Osteoblast (primary cell): ENCODE results near the gene UNC13C. TPM values are rescaled to one million over a fixed set of nuclear protein-coding genes. Genes with fewer than 3 reads are reported as not detected.

ENCODE experiments used
- DNase-seq: peaks from one replicate; pipeline ENCODE4 v3.0.0; 2011; ENCODE audit warnings: low spot score, mixed read lengths; ENCODE audit not compliant: insufficient read length; ENCODE audit errors: missing footprints
- H2AFZ ChIP-seq: 2 replicates; pipeline ENCODE4 v1.6.0; 2011; ENCODE audit warnings: mild to moderate bottlenecking, low read length
- H3K27ac ChIP-seq: 2 replicates; pipeline ENCODE4 v1.5.1; 2011; ENCODE audit warnings: mild to moderate bottlenecking, low read depth, low read length, moderate library complexity
- H3K27me3 ChIP-seq: 2 replicates; pipeline ENCODE4 v1.6.0; 2012; ENCODE audit warnings: mild to moderate bottlenecking, control low read depth, inconsistent platforms, low read length, moderate library complexity; ENCODE audit not compliant: insufficient read depth
- H3K36me3 ChIP-seq: 2 replicates; pipeline ENCODE4 v1.5.1; 2011; ENCODE audit warnings: mild to moderate bottlenecking, low read length, control low read depth, moderate library complexity; ENCODE audit not compliant: insufficient read depth
- H3K4me1 ChIP-seq: 2 replicates; pipeline ENCODE4 v1.5.1; 2011; ENCODE audit warnings: mild to moderate bottlenecking, low read length, control low read depth, moderate library complexity; ENCODE audit not compliant: insufficient read depth
- H3K4me2 ChIP-seq: 2 replicates; pipeline ENCODE4 v1.6.0; 2011; ENCODE audit warnings: mild to moderate bottlenecking, low read length; ENCODE audit not compliant: insufficient read depth
- H3K4me3 ChIP-seq: fragments of 200-600 bp; sonication (generic); 3 replicates; pipeline ENCODE4 v1.5.1; 2012; ENCODE audit warnings: mild to moderate bottlenecking, low read length, inconsistent platforms; ENCODE audit not compliant: insufficient read depth
- H3K79me2 ChIP-seq: 2 replicates; pipeline ENCODE4 v1.6.0; 2012; ENCODE audit warnings: mild to moderate bottlenecking, low read length, control low read depth, inconsistent platforms; ENCODE audit not compliant: insufficient read depth
- H3K9me3 ChIP-seq: 2 replicates; pipeline ENCODE4 v1.5.1; 2011; ENCODE audit warnings: low read depth, low read length, control low read depth
- H4K20me1 ChIP-seq: 2 replicates; pipeline ENCODE4 v1.6.0; 2012; ENCODE audit warnings: mild to moderate bottlenecking, low read length, control low read depth; ENCODE audit not compliant: insufficient read depth
- total RNA-seq: library from RNA; depleted of rRNA; stranded (reverse); fragments of >200 nt; gene quantifications from 2 replicates; pipeline ENCODE4 v1.2.3, GENCODE V29; 2012
- TF ChIP-seq, protein P1 (sequence below): IDR thresholded peaks from 2 replicates; pipeline ENCODE4 v1.5.1; 2011; ENCODE audit warnings: mild to moderate bottlenecking, low read depth, low read length, moderate library complexity; ENCODE audit errors: extremely low read depth

UNC13C gene
- total RNA-seq, 1 donor: not detected

DNA sequence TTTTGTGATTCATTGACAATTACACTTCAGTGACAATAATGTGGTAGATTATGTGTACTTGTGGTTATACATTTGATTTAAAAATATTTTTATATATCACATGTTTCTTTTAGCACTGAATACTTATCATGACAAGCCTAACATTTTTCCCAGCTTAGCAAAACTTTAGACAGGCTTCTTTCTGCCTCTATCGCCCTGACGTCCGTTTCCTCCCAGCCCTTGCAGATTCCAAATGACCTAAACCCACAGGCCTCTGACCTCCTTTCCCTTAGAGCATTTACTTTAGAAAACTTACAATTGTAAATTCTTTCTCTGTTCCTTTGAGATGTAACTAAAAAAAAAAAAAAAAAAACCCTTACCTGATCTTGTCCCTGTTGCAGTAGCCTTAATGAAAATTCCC lies 326.1 kb downstream of the UNC13C start:
- no peak for DNase-seq
- H3K27ac ChIP-seq: no peak overlapping the region
- H3K36me3 ChIP-seq: no peaks in the 10 kb centered on the region
- no peaks in the 10 kb centered on the region for H3K27me3 ChIP-seq
- no peaks in the 10 kb centered on the region for H3K4me1 ChIP-seq
- no peaks in the 10 kb centered on the region for H3K9me3 ChIP-seq
- H2AFZ ChIP-seq: no peak overlapping the region
- no peak overlapping the region for H3K4me3 ChIP-seq
- TF ChIP-seq, protein P1, sequence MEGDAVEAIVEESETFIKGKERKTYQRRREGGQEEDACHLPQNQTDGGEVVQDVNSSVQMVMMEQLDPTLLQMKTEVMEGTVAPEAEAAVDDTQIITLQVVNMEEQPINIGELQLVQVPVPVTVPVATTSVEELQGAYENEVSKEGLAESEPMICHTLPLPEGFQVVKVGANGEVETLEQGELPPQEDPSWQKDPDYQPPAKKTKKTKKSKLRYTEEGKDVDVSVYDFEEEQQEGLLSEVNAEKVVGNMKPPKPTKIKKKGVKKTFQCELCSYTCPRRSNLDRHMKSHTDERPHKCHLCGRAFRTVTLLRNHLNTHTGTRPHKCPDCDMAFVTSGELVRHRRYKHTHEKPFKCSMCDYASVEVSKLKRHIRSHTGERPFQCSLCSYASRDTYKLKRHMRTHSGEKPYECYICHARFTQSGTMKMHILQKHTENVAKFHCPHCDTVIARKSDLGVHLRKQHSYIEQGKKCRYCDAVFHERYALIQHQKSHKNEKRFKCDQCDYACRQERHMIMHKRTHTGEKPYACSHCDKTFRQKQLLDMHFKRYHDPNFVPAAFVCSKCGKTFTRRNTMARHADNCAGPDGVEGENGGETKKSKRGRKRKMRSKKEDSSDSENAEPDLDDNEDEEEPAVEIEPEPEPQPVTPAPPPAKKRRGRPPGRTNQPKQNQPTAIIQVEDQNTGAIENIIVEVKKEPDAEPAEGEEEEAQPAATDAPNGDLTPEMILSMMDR: no peak
- no peaks in the 10 kb centered on the region for H4K20me1 ChIP-seq
- no peaks in the 10 kb centered on the region for H3K79me2 ChIP-seq
- H3K4me2 ChIP-seq: no peak overlapping the region

DNA sequence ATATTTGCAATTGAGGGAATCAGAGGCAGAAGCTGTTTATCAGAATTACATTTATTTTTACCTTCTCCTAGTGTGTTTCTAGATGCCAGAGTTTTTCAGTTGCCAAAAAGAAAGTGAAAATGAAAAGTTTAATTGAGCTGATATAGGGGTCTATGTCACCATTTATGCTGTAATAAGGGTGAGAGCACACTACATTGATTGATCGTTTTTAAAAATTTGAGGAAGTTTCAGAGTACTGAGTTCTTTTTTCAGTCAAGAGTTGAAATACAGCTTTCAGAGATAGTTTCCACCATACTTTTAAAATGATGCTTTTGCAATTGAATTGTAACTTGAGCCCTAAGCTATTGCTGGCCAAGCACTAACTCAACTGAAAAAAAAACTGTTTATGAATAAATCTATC lies 326.9 kb downstream of the UNC13C start:
- no peaks in the 10 kb centered on the region for H4K20me1 ChIP-seq
- no peaks in the 10 kb centered on the region for H3K79me2 ChIP-seq
- H2AFZ ChIP-seq: no peak overlapping the region
- no peak overlapping the region for H3K27ac ChIP-seq
- DNase-seq: no peak
- H3K4me3 ChIP-seq: no peak overlapping the region
- no peaks in the 10 kb centered on the region for H3K4me1 ChIP-seq
- no peak overlapping the region for H3K4me2 ChIP-seq
- H3K36me3 ChIP-seq: no peaks in the 10 kb centered on the region
- no peaks in the 10 kb centered on the region for H3K27me3 ChIP-seq
- H3K9me3 ChIP-seq: no peaks in the 10 kb centered on the region
- TF ChIP-seq, protein P1: no peak

DNA sequence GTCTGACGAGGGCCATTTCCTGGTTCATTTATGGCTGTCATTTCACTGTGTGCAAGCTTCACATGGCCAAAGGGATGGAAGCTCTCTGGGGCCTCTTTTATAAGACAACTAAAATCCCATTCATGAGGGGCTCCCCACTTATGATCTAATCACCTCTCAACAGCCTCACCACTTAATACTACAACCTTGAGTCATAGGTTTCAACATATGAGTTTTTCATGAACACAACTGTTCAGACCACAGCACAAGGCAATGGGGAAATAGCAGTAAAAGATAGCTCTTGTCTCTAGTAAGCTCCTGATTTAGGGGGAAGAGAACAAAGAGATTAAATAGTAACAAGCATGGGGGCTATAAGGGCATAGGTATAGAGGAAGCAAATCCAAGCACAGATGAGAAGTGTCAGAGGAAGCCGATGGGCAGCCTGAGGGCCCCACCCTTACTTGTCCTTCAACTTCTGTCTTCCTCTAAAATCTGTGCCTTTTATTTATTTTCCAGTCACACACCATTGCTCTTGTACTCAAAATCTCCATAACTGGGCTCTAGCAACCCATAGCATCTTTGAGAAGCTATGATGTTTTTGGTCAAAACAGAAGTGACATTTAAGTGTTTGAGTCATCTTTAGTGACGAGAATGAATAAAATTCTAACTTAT lies 329.1 kb downstream of the UNC13C start:
- TF ChIP-seq, protein P1: no peak
- Histone ChIP-seq H3K36me3 (no peaks in the 10 kb centered on the region), H3K27me3 (no peaks in the 10 kb centered on the region), H3K4me2 (no peak overlapping the region), H3K4me1 (no peaks in the 10 kb centered on the region), H4K20me1 (no peaks in the 10 kb centered on the region), H3K4me3 (no peak overlapping the region), H3K79me2 (no peaks in the 10 kb centered on the region), H3K9me3 (no peaks in the 10 kb centered on the region), H3K27ac (no peak overlapping the region), H2AFZ (no peak overlapping the region)
- DNase-seq: no peak

DNA sequence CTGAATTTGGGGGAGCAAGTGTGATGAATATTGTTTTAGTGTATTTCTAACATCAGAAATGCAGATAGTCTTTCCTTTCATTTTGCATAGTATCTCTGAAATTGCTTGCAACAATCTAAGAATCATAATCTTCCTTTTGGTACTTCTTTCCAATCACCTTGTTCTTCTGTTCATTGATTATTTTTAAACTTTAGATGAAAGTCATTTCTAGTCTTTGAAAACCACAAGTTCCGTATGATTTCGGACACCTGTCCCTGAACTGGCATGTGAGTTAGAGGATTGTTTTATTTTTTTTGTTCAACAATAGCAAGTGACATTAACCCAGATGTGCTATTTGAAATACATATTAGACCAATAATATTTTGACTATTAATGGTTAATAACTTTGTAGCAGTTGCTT lies 329.7 kb downstream of the UNC13C start:
- H3K27me3 ChIP-seq: no peaks in the 10 kb centered on the region
- H3K4me1 ChIP-seq: no peaks in the 10 kb centered on the region
- no peak overlapping the region for H3K4me3 ChIP-seq
- TF ChIP-seq, protein P1: no peak
- no peaks in the 10 kb centered on the region for H4K20me1 ChIP-seq
- H3K27ac ChIP-seq: no peak overlapping the region
- H3K36me3 ChIP-seq: no peaks in the 10 kb centered on the region
- no peak overlapping the region for H3K4me2 ChIP-seq
- DNase-seq: no peak
- H3K9me3 ChIP-seq: no peaks in the 10 kb centered on the region
- no peaks in the 10 kb centered on the region for H3K79me2 ChIP-seq
- no peak overlapping the region for H2AFZ ChIP-seq
